Stimulated activated CD8-positive, alpha-beta memory T cell treated with anti-CD3 and anti-CD28 coated beads, Interleukin-2, amount 100 ng/mL, for 48 hours (primary cell): ENCODE measurements around the gene HLA-F.
A peak's percentile ranks its signal among the peaks of the same experiment; 100 is the strongest.

Experiments used
- DNase-seq, 2 donors: peaks; one replicate each; pipeline ENCODE4 v3.0.0-alpha.2; 2020; ENCODE audit warnings: low read depth in 2 of 2

Gene HLA-F

GRCh38 chr6:29723262-29723665 is at the start of gene HLA-F:
Gene HLA-F (plus strand): TSS chr6:29723434. CDS start chr6:29723464, 30 bp downstream.
- DNase-seq: peak; percentile 62 to 64

DNA sequence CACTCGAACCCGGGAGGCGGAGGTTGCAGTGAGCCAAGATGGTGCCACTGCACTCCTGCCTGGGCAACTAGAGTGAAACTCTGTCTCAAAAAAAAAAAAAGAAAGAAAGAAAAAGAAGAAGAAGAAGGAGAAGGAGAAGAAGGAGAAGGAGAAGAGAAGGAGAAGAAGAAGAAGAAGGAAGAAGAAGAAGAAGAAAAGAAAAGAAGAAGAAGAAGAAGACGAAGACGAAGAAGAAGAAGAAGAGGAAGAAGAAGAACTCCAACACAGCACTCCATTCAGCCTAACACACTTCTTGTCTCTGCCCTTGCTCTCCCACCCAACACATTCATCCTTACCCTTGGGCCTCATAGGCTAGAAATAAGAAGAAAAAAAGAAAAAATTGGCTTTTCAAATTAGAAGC is 49.2 kb upstream of the HLA-F start:
- no peak for DNase-seq

- DNase-seq: no peak
These were observed 47.7 kb upstream of the HLA-F start for GRCh38 chr6:29675561-29675960.

GRCh38 chr6:29676981-29677601 is 46.1 kb upstream of the HLA-F start:
- DNase-seq: no peak

- no peak for DNase-seq
These were observed 45.1 kb upstream of the HLA-F start for GRCh38 chr6:29678114-29678513.

GRCh38 chr6:29679962-29680361 is 43.3 kb upstream of the HLA-F start:
- DNase-seq: no peak

GRCh38 chr6:29680416-29680815 is 42.8 kb upstream of the HLA-F start:
- no peak for DNase-seq

- no peak for DNase-seq
These were observed 42.3 kb upstream of the HLA-F start, which contains the start of gene ZFP57 for GRCh38 chr6:29680904-29681303. Gene ZFP57 (minus strand): TSS chr6:29681152. CDS start chr6:29677003, 4,149 bp downstream.

GRCh38 chr6:29681811-29682210 is 41.4 kb upstream of the HLA-F start:
- no peak for DNase-seq

DNA sequence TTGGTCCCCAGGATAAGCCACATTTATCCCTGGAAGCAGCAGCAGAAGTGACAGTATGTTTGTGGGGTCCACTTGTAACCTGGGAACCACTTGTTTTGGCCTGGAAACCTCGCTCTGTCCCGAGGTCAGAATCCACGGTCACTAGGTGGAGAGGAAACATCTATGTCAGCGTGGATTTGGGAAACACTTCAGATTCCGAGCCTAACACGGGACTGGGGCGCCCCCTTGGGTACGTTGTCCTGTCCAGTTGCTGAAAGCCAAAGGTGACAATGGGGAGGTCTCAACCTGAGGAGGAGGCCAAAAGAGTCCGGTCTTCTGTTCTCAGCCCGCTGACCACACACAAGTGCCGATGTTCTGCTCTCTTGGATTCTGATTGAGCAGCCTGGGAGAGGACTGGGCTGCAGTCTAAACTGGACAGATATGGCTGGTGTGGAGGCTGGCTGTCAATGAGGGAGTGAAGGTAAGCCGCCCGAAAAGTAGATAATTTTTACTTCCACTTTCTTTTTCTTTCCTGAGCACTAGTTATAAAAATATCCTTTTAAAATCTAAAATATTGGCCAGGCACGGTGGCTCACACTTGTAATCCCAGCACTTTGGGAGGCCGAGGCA is 37.4 kb upstream of the HLA-F start:
- no peak for DNase-seq

- no peak for DNase-seq
These were observed 28.6 kb upstream of the HLA-F start for GRCh38 chr6:29694637-29695036.

- DNase-seq: no peak
These were observed 26.8 kb upstream of the HLA-F start for GRCh38 chr6:29696147-29697125.

GRCh38 chr6:29702519-29703103 is 20.6 kb upstream of the HLA-F start:
- DNase-seq: peak; percentile 70 to 77

DNA sequence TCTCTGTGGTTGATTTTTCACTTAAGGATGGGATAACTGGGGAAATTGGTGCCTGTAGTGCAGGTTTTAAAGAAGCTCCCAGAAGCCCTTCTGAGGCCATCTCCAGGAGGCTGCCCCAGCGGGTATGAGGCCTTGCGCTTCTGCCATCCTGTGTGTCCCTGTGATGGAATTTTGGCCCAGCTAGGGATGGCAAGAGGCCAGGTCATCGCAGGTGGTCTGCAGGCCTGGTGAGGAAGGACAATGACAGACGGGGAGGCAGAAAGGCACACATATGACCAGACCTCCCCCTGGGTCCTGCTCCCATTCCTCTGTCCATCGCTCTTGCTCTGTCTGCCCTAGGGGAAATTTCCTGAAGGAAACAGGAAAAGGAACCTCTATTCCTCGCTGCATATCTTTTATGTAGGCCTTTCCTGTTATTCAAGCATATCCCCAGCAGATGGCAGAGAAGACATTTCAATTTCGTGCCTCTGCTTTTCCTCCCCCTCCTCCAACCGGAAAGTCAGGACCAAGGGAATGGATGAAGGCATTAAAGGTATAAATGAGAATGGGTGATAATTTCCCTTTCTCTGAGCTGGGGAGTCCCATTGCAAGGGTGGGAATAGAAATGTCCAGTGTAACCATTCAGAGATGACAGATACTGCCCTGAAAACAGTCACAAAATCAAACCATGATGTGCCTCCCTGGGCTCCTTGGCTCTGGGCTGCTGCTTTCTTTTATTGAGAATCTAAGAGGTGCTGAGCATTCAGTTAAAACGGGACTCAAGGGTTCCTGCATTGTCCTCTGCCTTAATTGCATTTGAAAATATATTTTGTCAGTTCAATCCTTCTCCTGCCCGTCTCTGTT is 17.6 kb upstream of the HLA-F start:
- no peak for DNase-seq

DNA sequence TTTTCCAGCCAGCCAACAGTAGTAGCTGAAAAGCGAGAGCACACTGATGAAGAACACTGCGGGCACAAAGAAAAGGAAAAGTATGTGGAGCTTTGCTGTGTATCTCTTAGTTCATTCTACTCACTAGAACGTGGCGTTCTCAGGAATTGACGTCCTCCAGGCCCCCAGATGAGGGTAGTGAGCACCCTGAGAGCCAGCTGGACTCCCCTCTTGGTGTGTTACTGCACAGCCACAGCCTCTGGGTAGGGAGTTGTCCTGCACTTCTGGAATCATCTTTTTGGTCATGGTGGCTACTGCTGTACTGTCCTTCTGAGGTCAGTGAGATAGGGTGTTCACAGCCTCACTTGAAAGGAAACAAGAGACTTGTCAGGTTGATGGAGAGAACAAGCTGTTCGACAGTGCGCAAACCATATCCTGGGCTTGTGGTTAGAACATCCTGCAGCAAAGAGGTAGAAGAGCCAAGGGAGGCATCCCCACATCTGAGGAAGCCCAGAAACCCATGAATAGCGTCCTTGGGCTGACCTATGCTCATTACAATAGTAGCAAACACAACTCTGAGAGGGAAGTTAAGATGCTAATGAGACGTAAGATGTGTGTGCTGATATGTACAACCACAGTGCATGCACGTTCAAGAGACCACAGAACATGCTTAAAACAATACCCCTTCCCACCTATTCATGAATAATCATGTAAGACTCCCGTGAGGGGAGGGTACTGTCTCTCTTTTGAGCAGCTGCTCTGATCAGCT is 14.6 kb upstream of the HLA-F start:
- no peak for DNase-seq

DNA sequence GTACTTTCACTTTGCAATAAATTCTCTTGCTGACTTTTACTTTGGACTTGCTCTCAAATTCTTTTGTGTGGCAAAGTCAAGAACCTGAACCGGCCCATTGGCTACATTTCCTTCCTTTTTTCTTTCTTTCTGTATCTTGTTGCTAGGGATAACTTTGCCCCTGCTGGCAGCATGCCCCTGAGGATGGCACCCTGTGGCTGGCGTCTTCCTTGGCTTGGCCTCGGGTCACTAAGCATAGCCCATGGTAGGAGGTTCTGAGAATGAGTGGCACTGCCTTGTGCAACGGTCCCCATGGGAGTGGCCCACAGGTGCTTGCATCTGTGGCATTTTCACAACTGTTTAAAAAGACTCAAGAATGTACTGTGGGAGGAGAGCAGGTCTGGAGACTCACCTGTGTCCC is 14.0 kb upstream of the HLA-F start:
- no peak for DNase-seq

GRCh38 chr6:29710281-29710941 is 12.8 kb upstream of the HLA-F start:
- no peak for DNase-seq

DNA sequence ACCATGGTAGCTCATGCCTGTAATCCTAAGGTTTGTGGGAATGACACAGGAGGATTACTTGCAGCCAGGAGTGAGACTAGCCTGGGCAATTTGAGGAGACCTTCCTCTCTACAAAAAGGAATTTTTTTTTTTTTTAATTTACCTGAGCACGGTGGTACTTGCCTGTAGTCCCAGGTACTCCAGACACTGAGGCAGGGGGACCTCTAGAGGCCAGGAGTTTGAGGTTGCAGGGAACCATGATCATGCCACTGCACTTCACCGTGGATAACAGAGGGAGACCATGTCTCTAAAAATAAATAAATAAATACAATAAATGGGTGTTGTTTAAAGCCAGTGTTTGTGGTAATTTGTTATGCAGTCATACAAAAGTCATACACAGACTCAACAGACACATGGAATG is 2.4 kb upstream of the HLA-F start:
- DNase-seq: no peak

DNA sequence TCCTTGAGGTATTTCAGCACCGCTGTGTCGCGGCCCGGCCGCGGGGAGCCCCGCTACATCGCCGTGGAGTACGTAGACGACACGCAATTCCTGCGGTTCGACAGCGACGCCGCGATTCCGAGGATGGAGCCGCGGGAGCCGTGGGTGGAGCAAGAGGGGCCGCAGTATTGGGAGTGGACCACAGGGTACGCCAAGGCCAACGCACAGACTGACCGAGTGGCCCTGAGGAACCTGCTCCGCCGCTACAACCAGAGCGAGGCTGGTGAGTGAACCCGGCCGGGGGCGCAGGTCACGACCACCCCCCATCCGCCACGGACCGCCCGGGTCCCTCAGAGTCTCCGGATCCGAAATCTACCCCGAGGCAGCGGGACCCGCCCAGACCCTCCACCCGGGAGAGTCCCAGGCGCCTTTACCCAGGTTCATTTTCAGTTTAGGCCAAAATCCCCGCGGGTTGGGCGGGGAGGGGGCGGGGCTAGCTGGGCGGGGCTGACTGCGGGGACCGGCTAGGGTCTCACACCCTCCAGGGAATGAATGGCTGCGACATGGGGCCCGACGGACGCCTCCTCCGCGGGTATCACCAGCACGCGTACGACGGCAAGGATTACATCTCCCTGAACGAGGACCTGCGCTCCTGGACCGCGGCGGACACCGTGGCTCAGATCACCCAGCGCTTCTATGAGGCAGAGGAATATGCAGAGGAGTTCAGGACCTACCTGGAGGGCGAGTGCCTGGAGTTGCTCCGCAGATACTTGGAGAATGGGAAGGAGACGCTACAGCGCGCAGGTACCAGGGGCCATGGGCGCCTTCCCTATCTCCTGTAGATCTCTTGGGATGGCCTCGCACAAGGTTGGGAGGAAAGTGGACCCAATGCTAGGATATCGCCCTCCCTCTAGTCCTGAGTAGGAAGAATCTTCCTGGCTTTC is 693 bp downstream of the HLA-F start:
- DNase-seq: peak; percentile 69 to 75
